Measurements from ENCODE around the gene HRAS. TPM values are rescaled to one million over a fixed set of nuclear protein-coding genes. Genes with fewer than 3 reads are reported as not detected.

Gene HRAS
- total and polyA plus RNA-seq, 3 experiments from 2014 or later, result 22.5 to 91.5 (median 86.9) TPM

- H3K36me3 ChIP-seq (ENCODE audit: insufficient read depth, low read length), result peaks cover 5% of the 10 kb centered on the region
- ChIA-PET POLR2A (no interaction called here), CTCF (no interaction called here)
- H3K27me3 Mint-ChIP-seq, result no peaks in the 10 kb centered on the region
- H3K4me3 ChIP-seq (ENCODE audit: low read length), result no peak overlapping the region
- H3K27ac Mint-ChIP-seq, result peak overlapping the region in 3 of 8 donors; percentile 36 to 69 (median 63)
- H3K36me3 Mint-ChIP-seq, result peaks cover 0 to 35% (median 4%) of the 10 kb centered on the region in 3 donors
- H3K27ac ChIP-seq (ENCODE audit: low read depth, low read length), result no peak overlapping the region
- no peaks in the 10 kb centered on the region for H3K27me3 ChIP-seq (ENCODE audit: insufficient read depth, low read length, poor library complexity, severe bottlenecking)
- peak overlapping the region in 1 of 7 donors; percentile 68 for H3K4me3 Mint-ChIP-seq
- peaks cover 2% of the 10 kb centered on the region for H3K4me1 ChIP-seq (ENCODE audit: insufficient read depth, low read length)
- peaks cover 3 to 7% (median 3%) of the 10 kb centered on the region in 5 donors for H3K9me3 Mint-ChIP-seq
- H3K4me1 Mint-ChIP-seq, result peaks cover 0 to 6% (median 3%) of the 10 kb centered on the region in 3 donors
- no peaks in the 10 kb centered on the region for H3K9me3 ChIP-seq (ENCODE audit: low read length)
- no peak for DNase-seq
These were observed 22.4 kb downstream of the HRAS start for GRCh38 chr11:512761-513595.

GRCh38 chr11:508956-509355 is 26.4 kb downstream of the HRAS start:
- peak overlapping the region in 1 of 8 donors; percentile 73 for H3K27ac Mint-ChIP-seq
- POLR2A ChIA-PET, result interaction anchor here (0.6 kb wide), 1 partner anchor 443 kb away, joined by 3 read pairs; no protein-coding TSS in a partner anchor

DNA sequence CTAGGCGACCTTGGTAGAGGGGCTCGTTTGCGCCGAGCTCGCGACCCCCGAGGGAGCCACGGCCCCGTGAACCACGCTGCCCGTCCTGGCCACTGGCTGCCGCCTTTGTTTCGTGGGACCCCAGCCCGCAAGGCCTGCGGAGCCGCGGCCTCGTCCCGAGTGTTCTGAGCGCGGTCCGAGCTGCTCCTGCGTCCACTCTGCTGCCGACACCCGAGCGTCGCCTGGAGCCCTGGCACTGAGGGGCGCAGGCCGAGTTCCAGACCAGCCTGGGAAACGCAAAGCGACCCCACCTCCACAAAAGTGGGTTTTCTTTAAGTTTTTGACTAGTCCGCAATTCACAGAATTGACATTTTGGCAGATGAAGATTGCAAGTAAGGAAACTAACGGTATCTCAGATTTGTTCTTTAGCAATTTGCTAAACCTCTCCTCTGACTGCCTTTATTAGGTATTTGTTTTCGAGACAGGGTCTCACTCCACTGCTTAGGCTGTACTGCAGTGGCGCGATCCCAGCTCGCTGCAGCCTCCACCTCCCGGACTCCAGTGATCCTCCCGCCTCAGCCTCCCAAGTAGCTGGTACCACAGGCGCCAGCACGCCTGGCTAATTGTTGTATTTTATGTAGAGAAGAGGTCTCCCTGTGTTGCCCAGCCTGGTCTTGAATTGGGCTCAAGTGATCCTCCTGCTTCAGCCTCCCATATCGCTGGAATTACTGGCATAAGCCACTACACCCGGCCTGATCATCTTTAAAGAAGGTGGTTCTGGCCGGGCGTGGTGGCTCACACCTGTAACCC is 27.5 kb downstream of the HRAS start:
- CTCF ChIA-PET, result interaction anchor here (6.4 kb wide), 1 partner anchor 10 kb away, joined by 42 read pairs; no protein-coding TSS in a partner anchor
- Mint-ChIP-seq H3K4me3 (peak overlapping the region; percentile 58 to 100 (median 83)), H3K4me1 (peaks cover 11 to 36% (median 23%) of the 10 kb centered on the region in 3 donors), H3K36me3 (peaks cover 0 to 34% (median 4%) of the 10 kb centered on the region in 3 donors), H3K27me3 (peaks cover 0 to 3% of the 10 kb centered on the region in 2 donors), H3K27ac (peak overlapping the region in 7 of 8 donors; percentile 50 to 97 (median 74)), H3K9me3 (no peaks in the 10 kb centered on the region)
- no peak for DNase-seq
- peaks cover 31% of the 10 kb centered on the region for H3K4me1 ChIP-seq (ENCODE audit: insufficient read depth, low read length)
- H3K9me3 ChIP-seq (ENCODE audit: low read length), result no peaks in the 10 kb centered on the region
- H3K27me3 ChIP-seq (ENCODE audit: insufficient read depth, low read length, poor library complexity, severe bottlenecking), result no peaks in the 10 kb centered on the region
- peak overlapping the region; percentile 59 for H3K27ac ChIP-seq (ENCODE audit: low read depth, low read length)
- H3K4me3 ChIP-seq (ENCODE audit: low read length), result peak overlapping the region; percentile 34
- POLR2A ChIA-PET, result interaction anchor here (2.3 to 2.7 kb wide), 2 partner anchors 28 to 301 kb away, joined by 16 to 18 read pairs; partner anchors contain the start of genes BET1L, HRAS, LRRC56 and RIC8A
- peaks cover 5% of the 10 kb centered on the region for H3K36me3 ChIP-seq (ENCODE audit: insufficient read depth, low read length)

More at GRCh38 chr11:508956-509355, 26.4 kb downstream of the HRAS start:
- H3K4me1 Mint-ChIP-seq, result peaks cover 11 to 27% (median 21%) of the 10 kb centered on the region in 3 donors
- CTCF ChIA-PET, result interaction anchor here (6.4 kb wide), 1 partner anchor 9 kb away, joined by 42 read pairs; no protein-coding TSS in a partner anchor
- no peak overlapping the region for H3K27ac ChIP-seq (ENCODE audit: low read depth, low read length)
- peaks cover 28% of the 10 kb centered on the region for H3K4me1 ChIP-seq (ENCODE audit: insufficient read depth, low read length)
- H3K9me3 ChIP-seq (ENCODE audit: low read length), result no peaks in the 10 kb centered on the region
- H3K4me3 ChIP-seq (ENCODE audit: low read length), result no peak overlapping the region
- H3K27me3 ChIP-seq (ENCODE audit: insufficient read depth, low read length, poor library complexity, severe bottlenecking), result no peaks in the 10 kb centered on the region
- H3K27me3 Mint-ChIP-seq, result peaks cover 0 to 3% of the 10 kb centered on the region in 2 donors
- H3K4me3 Mint-ChIP-seq, result peak overlapping the region in 6 of 7 donors; percentile 12 to 85 (median 19)
- H3K36me3 ChIP-seq (ENCODE audit: insufficient read depth, low read length), result peaks cover 5% of the 10 kb centered on the region
- H3K36me3 Mint-ChIP-seq, result peaks cover 0 to 38% (median 4%) of the 10 kb centered on the region in 3 donors
- H3K9me3 Mint-ChIP-seq, result no peaks in the 10 kb centered on the region
- DNase-seq, result no peak

GRCh38 chr11:506995-507726 is 28.2 kb downstream of the HRAS start, which contains the start of gene RNH1:
TSS of gene RNH1 (minus strand) at chr11:507242. CDS start at chr11:502162, 5,080 bp downstream.
- Histone ChIP-seq H3K27ac (ENCODE audit: low read depth, low read length) (peak within 1 kb of the TSS; percentile 100), H3K9me3 (ENCODE audit: low read length) (no peaks in the 10 kb centered on the region), H3K27me3 (ENCODE audit: insufficient read depth, low read length, poor library complexity, severe bottlenecking) (no peaks in the 10 kb centered on the region), H3K4me3 (ENCODE audit: low read length) (peak within 1 kb of the TSS; percentile 95), H3K4me1 (ENCODE audit: insufficient read depth, low read length) (peaks cover 31% of the 10 kb centered on the region), H3K36me3 (ENCODE audit: insufficient read depth, low read length) (peaks cover 5% of the 10 kb centered on the region)
- DNase-seq, result peak; percentile 96 to 100 (median 98)
- peak within 1 kb of the TSS; percentile 89 to 100 (median 98) for H3K4me3 Mint-ChIP-seq
- no peaks in the 10 kb centered on the region for H3K9me3 Mint-ChIP-seq
- peaks cover 0 to 29% (median 3%) of the 10 kb centered on the region in 3 donors for H3K36me3 Mint-ChIP-seq
- peaks cover 0 to 3% of the 10 kb centered on the region in 2 donors for H3K27me3 Mint-ChIP-seq
- POLR2A ChIA-PET, result interaction anchor here (0.8 to 2.7 kb wide), 12 partner anchors 29 to 312 kb away, joined by 3 to 18 read pairs (median 6); partner anchors contain the start of genes BET1L, HRAS, LRRC56 and PNPLA2
- peaks cover 11 to 38% (median 21%) of the 10 kb centered on the region in 3 donors for H3K4me1 Mint-ChIP-seq
- CTCF ChIA-PET, result interaction anchor here (1.1 to 6.4 kb wide), 5 partner anchors 11 to 59 kb away, joined by 3 to 42 read pairs (median 5); partner anchors contain the start of gene PTDSS2
- peak within 1 kb of the TSS; percentile 97 to 100 (median 100) for H3K27ac Mint-ChIP-seq

GRCh38 chr11:506238-506994 is 29.0 kb downstream of the HRAS start:
- CTCF ChIA-PET, result interaction anchor here (1.1 to 6.4 kb wide), 6 partner anchors 12 to 58 kb away, joined by 3 to 42 read pairs (median 6); partner anchors contain the start of gene PTDSS2
- peak overlapping the region; percentile 89 to 100 (median 98) for H3K4me3 Mint-ChIP-seq
- POLR2A ChIA-PET, result interaction anchor here (0.8 to 2.7 kb wide), 13 partner anchors 12 to 313 kb away, joined by 3 to 18 read pairs (median 6); partner anchors contain the start of genes BET1L, HRAS, LRRC56 and PNPLA2
- no peaks in the 10 kb centered on the region for H3K9me3 ChIP-seq (ENCODE audit: low read length)
- peaks cover 31% of the 10 kb centered on the region for H3K4me1 ChIP-seq (ENCODE audit: insufficient read depth, low read length)
- H3K27me3 ChIP-seq (ENCODE audit: insufficient read depth, low read length, poor library complexity, severe bottlenecking), result no peaks in the 10 kb centered on the region
- peak overlapping the region; percentile 97 to 100 (median 100) for H3K27ac Mint-ChIP-seq
- H3K9me3 Mint-ChIP-seq, result no peaks in the 10 kb centered on the region
- DNase-seq, result peak; percentile 96 to 98 (median 96)
- peak overlapping the region; percentile 100 for H3K27ac ChIP-seq (ENCODE audit: low read depth, low read length)
- H3K36me3 ChIP-seq (ENCODE audit: insufficient read depth, low read length), result peaks cover 10% of the 10 kb centered on the region
- H3K27me3 Mint-ChIP-seq, result peaks cover 0 to 4% of the 10 kb centered on the region in 2 donors
- H3K4me1 Mint-ChIP-seq, result peaks cover 11 to 38% (median 21%) of the 10 kb centered on the region in 3 donors
- H3K36me3 Mint-ChIP-seq, result peaks cover 0 to 33% (median 3%) of the 10 kb centered on the region in 3 donors
- H3K4me3 ChIP-seq (ENCODE audit: low read length), result peak overlapping the region; percentile 95

DNA sequence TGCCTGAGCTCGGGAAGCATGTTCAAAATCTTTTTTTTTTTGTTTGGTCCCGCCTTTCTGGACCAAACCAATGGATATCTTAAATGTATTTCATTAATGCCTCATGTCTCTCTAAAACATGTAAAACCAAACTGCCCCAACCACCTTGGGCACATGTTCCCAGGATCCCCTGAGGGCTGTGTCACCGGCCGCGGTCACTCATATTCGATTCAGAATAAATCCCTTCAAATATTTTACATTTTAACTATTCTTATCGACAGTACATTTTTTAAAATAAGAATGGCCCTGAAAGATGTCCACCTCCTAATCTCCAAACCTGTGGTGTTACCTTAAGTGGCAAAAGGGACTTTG is 30.4 kb downstream of the HRAS start:
- Mint-ChIP-seq H3K4me3 (peak overlapping the region; percentile 33 to 89 (median 54)), H3K36me3 (peaks cover 0 to 40% (median 3%) of the 10 kb centered on the region in 3 donors), H3K9me3 (no peaks in the 10 kb centered on the region), H3K27me3 (peaks cover 0 to 4% of the 10 kb centered on the region in 2 donors), H3K4me1 (peaks cover 11 to 38% (median 21%) of the 10 kb centered on the region in 3 donors), H3K27ac (peak overlapping the region in 7 of 8 donors; percentile 41 to 100 (median 63))
- ChIA-PET POLR2A (interaction anchor here (0.7 kb wide), 1 partner anchor 237 kb away, joined by 3 read pairs; no protein-coding TSS in a partner anchor), CTCF (interaction anchor here (1.0 to 6.4 kb wide), 3 partner anchors 11 to 200 kb away, joined by 3 to 42 read pairs (median 6); no protein-coding TSS in a partner anchor)
- H3K9me3 ChIP-seq (ENCODE audit: low read length), result no peaks in the 10 kb centered on the region
- no peak overlapping the region for H3K4me3 ChIP-seq (ENCODE audit: low read length)
- no peaks in the 10 kb centered on the region for H3K27me3 ChIP-seq (ENCODE audit: insufficient read depth, low read length, poor library complexity, severe bottlenecking)
- H3K36me3 ChIP-seq (ENCODE audit: insufficient read depth, low read length), result peaks cover 21% of the 10 kb centered on the region
- H3K27ac ChIP-seq (ENCODE audit: low read depth, low read length), result peak overlapping the region; percentile 100
- H3K4me1 ChIP-seq (ENCODE audit: insufficient read depth, low read length), result peaks cover 31% of the 10 kb centered on the region
- no peak for DNase-seq
